Neuronal stem cell (in vitro differentiated cells): ENCODE measurements around the gene JMJD8.

ENCODE experiments used
- DNase-seq: peaks from one replicate; pipeline ENCODE4 v3.0.0-alpha.2; 2013; ENCODE audit warnings: low spot score
- H2AFZ ChIP-seq: one replicate; pipeline ENCODE4 v1.6.1; 2013; ENCODE audit warnings: mild to moderate bottlenecking, low read length, inconsistent platforms
- H2AK5ac ChIP-seq: 2 replicates; pipeline ENCODE4 v1.6.1; 2013; ENCODE audit warnings: low read depth, mild to moderate bottlenecking, inconsistent platforms, low read length, moderate library complexity, mixed read lengths
- H2BK120ac ChIP-seq: 2 replicates; pipeline ENCODE4 v1.6.1; 2013; ENCODE audit warnings: low read depth, mild to moderate bottlenecking, inconsistent platforms, low read length, moderate library complexity, mixed read lengths
- H2BK12ac ChIP-seq: one replicate; pipeline ENCODE4 v1.6.1; 2013; ENCODE audit warnings: low read length, inconsistent platforms
- H2BK15ac ChIP-seq: 2 replicates; pipeline ENCODE4 v1.6.1; 2013; ENCODE audit warnings: mild to moderate bottlenecking, low read length, inconsistent platforms, mixed read lengths
- H2BK5ac ChIP-seq: one replicate; pipeline ENCODE4 v1.6.1; 2013; ENCODE audit warnings: inconsistent platforms, mild to moderate bottlenecking, low read length, moderate library complexity
- H3K14ac ChIP-seq: one replicate; pipeline ENCODE4 v1.6.1; 2013; ENCODE audit warnings: low read length, inconsistent platforms
- H3K18ac ChIP-seq: 2 replicates; pipeline ENCODE4 v1.6.1; 2013; ENCODE audit warnings: low read length, inconsistent platforms
- H3K23ac ChIP-seq: 2 replicates; pipeline ENCODE4 v1.6.1; 2013; ENCODE audit warnings: low read depth, mild to moderate bottlenecking, mixed read lengths, low read length, inconsistent platforms; ENCODE audit not compliant: poor library complexity
- H3K27ac ChIP-seq: replicated peaks from 3 replicates; pipeline ENCODE4 v1.5.1; 2013; ENCODE audit warnings: low read length, inconsistent platforms
- H3K27me3 ChIP-seq, 3 experiments: 2 replicates each; pipeline ENCODE4 v1.6.1; 2013; ENCODE audit warnings: low read length in 3 of 3, mild to moderate bottlenecking in 2 of 3, inconsistent platforms in 1 of 3, low read depth in 1 of 3, mixed read lengths in 1 of 3, moderate library complexity in 1 of 3; ENCODE audit not compliant: control insufficient read depth in 3 of 3, insufficient read depth in 3 of 3
- H3K36me3 ChIP-seq, 2 donors: replicated peaks in 1 of 2; 2 replicates each; pipeline ENCODE4 v1.6.1; 2013; ENCODE audit warnings: low read length in 2 of 2; ENCODE audit not compliant: control insufficient read depth in 2 of 2, insufficient read depth in 2 of 2
- H3K4ac ChIP-seq: 2 replicates; pipeline ENCODE4 v1.6.1; 2013; ENCODE audit warnings: inconsistent platforms, mild to moderate bottlenecking, low read length, moderate library complexity
- H3K4me1 ChIP-seq, 2 donors: 1 replicate in 1 of 2; 2 replicates in 1 of 2; pipeline ENCODE4 v1.6.1; 2013; ENCODE audit warnings: low read length in 2 of 2, low read depth in 1 of 2; ENCODE audit not compliant: control insufficient read depth in 2 of 2, insufficient read depth in 1 of 2
- H3K4me2 ChIP-seq: one replicate; pipeline ENCODE4 v1.6.1; 2013; ENCODE audit warnings: mild to moderate bottlenecking, low read length, inconsistent platforms; ENCODE audit not compliant: insufficient read depth, poor library complexity, severe bottlenecking
- H3K4me3 ChIP-seq, 2 donors: 2 replicates each; pipeline ENCODE4 v1.5.1; 2013; ENCODE audit warnings: low read length in 2 of 2, mild to moderate bottlenecking in 2 of 2, inconsistent platforms in 1 of 2, moderate library complexity in 1 of 2
- H3K79me1 ChIP-seq: one replicate; pipeline ENCODE4 v1.6.1; 2013; ENCODE audit warnings: low read depth, mild to moderate bottlenecking, inconsistent platforms, low read length, moderate library complexity
- H3K9ac ChIP-seq: one replicate; pipeline ENCODE4 v1.6.1; 2013; ENCODE audit warnings: mild to moderate bottlenecking, low read depth, low read length, inconsistent platforms; ENCODE audit not compliant: poor library complexity
- H3K9me3 ChIP-seq, 2 donors: replicated peaks in 1 of 2; 2 replicates each; pipeline versions ENCODE3 to v1.6.1; 2013; ENCODE audit warnings: low read length in 2 of 2, mild to moderate bottlenecking in 2 of 2, inconsistent platforms in 1 of 2, low read depth in 1 of 2, mixed read lengths in 1 of 2, moderate library complexity in 1 of 2; ENCODE audit not compliant: control insufficient read depth in 2 of 2, insufficient read depth in 1 of 2
- H4K8ac ChIP-seq: one replicate; pipeline ENCODE4 v1.6.1; 2013; ENCODE audit warnings: low read depth, mild to moderate bottlenecking, inconsistent platforms, low read length, moderate library complexity
- H4K91ac ChIP-seq: one replicate; pipeline ENCODE4 v1.6.1; 2013; ENCODE audit warnings: low read length, low read depth, mild to moderate bottlenecking, inconsistent platforms; ENCODE audit not compliant: poor library complexity
- WGBS, 2 donors: extraction: QIAGEN DNeasy Blood & Tissue Kit; methylation state at CpG; one replicate each; pipeline ENCODE4 v1.1.7; 2013; ENCODE audit warnings: missing lambda C conversion rate in 2 of 2, mixed read lengths in 1 of 2; ENCODE audit not compliant: insufficient read length in 2 of 2, insufficient replicate concordance in 1 of 2; ENCODE audit errors: extremely low coverage in 2 of 2; 5-methylcytosine and 5-hydroxymethylcytosine counted together

The JMJD8 gene

GRCh38 chr16:658679-659571, 25.2 kb downstream of the JMJD8 start:
- H3K36me3 ChIP-seq, result peaks cover 14 to 71% of the 10 kb centered on the region in 2 donors
- no CpG with 5 or more reads among the region's 35 CpGs for WGBS, 2 donors
- H3K18ac ChIP-seq, result no peak overlapping the region
- no peaks in the 10 kb centered on the region for H3K9me3 ChIP-seq
- H3K4me1 ChIP-seq, result peaks cover 3 to 6% of the 10 kb centered on the region in 2 donors
- H3K27me3 ChIP-seq, result no peaks in the 10 kb centered on the region
- no peak overlapping the region for H3K4me2 ChIP-seq
- H3K4ac ChIP-seq, result no peak overlapping the region
- no peak overlapping the region for H3K23ac ChIP-seq
- H3K9ac ChIP-seq, result peak overlapping the region; percentile 21
- DNase-seq, result no peak
- H2BK5ac ChIP-seq, result no peak overlapping the region
- H2BK120ac ChIP-seq, result no peak overlapping the region
- H2AFZ ChIP-seq, result no peak overlapping the region
- H2BK15ac ChIP-seq, result peak overlapping the region; percentile 43
- H3K14ac ChIP-seq, result no peak overlapping the region
- H4K8ac ChIP-seq, result no peak overlapping the region
- H3K27ac ChIP-seq, result no peak overlapping the region
- no peak overlapping the region for H2BK12ac ChIP-seq
- H4K91ac ChIP-seq, result no peak overlapping the region
- peaks cover 13% of the 10 kb centered on the region for H3K79me1 ChIP-seq
- H2AK5ac ChIP-seq, result no peak overlapping the region
- H3K4me3 ChIP-seq, result peak overlapping the region in 1 of 2 donors; percentile 52

GRCh38 chr16:657487-657886, 26.6 kb downstream of the JMJD8 start:
- Histone ChIP-seq H2AK5ac (no peak overlapping the region), H3K27ac (no peak overlapping the region), H2BK5ac (no peak overlapping the region), H2BK15ac (no peak overlapping the region), H2BK120ac (no peak overlapping the region), H3K18ac (no peak overlapping the region), H4K8ac (no peak overlapping the region), H3K27me3 (no peaks in the 10 kb centered on the region), H3K9me3 (no peaks in the 10 kb centered on the region), H3K4ac (no peak overlapping the region), H3K79me1 (peaks cover 16% of the 10 kb centered on the region), H3K4me3 (no peak overlapping the region), H3K23ac (no peak overlapping the region), H3K14ac (no peak overlapping the region), H2AFZ (no peak overlapping the region), H2BK12ac (no peak overlapping the region), H3K9ac (peak overlapping the region; percentile 44), H3K36me3 (peaks cover 11 to 80% of the 10 kb centered on the region in 2 donors), H4K91ac (no peak overlapping the region), H3K4me1 (peaks cover 3 to 6% of the 10 kb centered on the region in 2 donors), H3K4me2 (no peak overlapping the region)
- WGBS, 2 donors, result no CpG with 5 or more reads among the region's 22 CpGs
- DNase-seq, result no peak

- Histone ChIP-seq H2AK5ac (no peak overlapping the region), H3K79me1 (peaks cover 7% of the 10 kb centered on the region), H4K91ac (no peak overlapping the region), H3K4me2 (no peak overlapping the region), H3K14ac (no peak overlapping the region), H3K27me3 (no peaks in the 10 kb centered on the region), H3K27ac (no peak overlapping the region), H3K9ac (peak overlapping the region; percentile 60), H3K4me1 (peaks cover 4 to 7% of the 10 kb centered on the region in 2 donors), H3K36me3 (peaks cover 9 to 70% of the 10 kb centered on the region in 2 donors), H3K4ac (no peak overlapping the region), H3K4me3 (no peak overlapping the region), H4K8ac (no peak overlapping the region), H2AFZ (no peak overlapping the region), H2BK15ac (no peak overlapping the region), H2BK12ac (no peak overlapping the region), H3K18ac (no peak overlapping the region), H2BK5ac (no peak overlapping the region), H3K23ac (peak overlapping the region; percentile 17), H3K9me3 (no peaks in the 10 kb centered on the region), H2BK120ac (no peak overlapping the region)
- WGBS, 2 donors, result no CpG with 5 or more reads among the region's 12 CpGs
- no peak for DNase-seq
Observed at GRCh38 chr16:654034-654433, 30.1 kb downstream of the JMJD8 start.

- WGBS, 2 donors, result no CpG with 5 or more reads among the region's 28 CpGs
- H3K14ac ChIP-seq, result no peak overlapping the region
Observed at GRCh38 chr16:652454-653305, 31.5 kb downstream of the JMJD8 start.

More at GRCh38 chr16:652454-653305, 31.5 kb downstream of the JMJD8 start:
- no peak for DNase-seq
- peaks cover 5 to 57% of the 10 kb centered on the region in 2 donors for H3K36me3 ChIP-seq
- no peak overlapping the region for H3K27ac ChIP-seq
- H2AFZ ChIP-seq, result no peak overlapping the region
- H4K91ac ChIP-seq, result no peak overlapping the region
- H2AK5ac ChIP-seq, result no peak overlapping the region
- H3K4ac ChIP-seq, result no peak overlapping the region
- no peaks in the 10 kb centered on the region for H3K27me3 ChIP-seq
- H3K4me3 ChIP-seq, result no peak overlapping the region
- no peak overlapping the region for H4K8ac ChIP-seq
- peaks cover 9 to 16% of the 10 kb centered on the region in 2 donors for H3K4me1 ChIP-seq
- H3K4me2 ChIP-seq, result no peak overlapping the region
- H3K9me3 ChIP-seq, result no peaks in the 10 kb centered on the region
- no peak overlapping the region for H3K23ac ChIP-seq
- H3K79me1 ChIP-seq, result peaks cover 8% of the 10 kb centered on the region
- no peak overlapping the region for H2BK120ac ChIP-seq
- no peak overlapping the region for H3K18ac ChIP-seq
- no peak overlapping the region for H2BK12ac ChIP-seq
- H2BK15ac ChIP-seq, result no peak overlapping the region
- H2BK5ac ChIP-seq, result peak overlapping the region; percentile 39
- H3K9ac ChIP-seq, result no peak overlapping the region
